Measurements from ENCODE around the gene MYOZ1. TPM values are rescaled to one million over a fixed set of nuclear protein-coding genes. Genes with fewer than 3 reads are reported as not detected.
"Not testable (repeated sequence)": the region's sequence is repeated elsewhere in the genome, so short reads cannot be mapped to it uniquely, and the experiment has no call there.

MYOZ1 gene
- total RNA-seq, 1 donor from 2014 or later: not detected

GRCh38 chr10:73625884-73626752 is 15.2 kb downstream of the MYOZ1 start:
- peak overlapping the region; percentile 93 to 99 for H3K4me3 ChIP-seq
- no peaks in the 10 kb centered on the region for H3K9me3 ChIP-seq
- H3K4me1 ChIP-seq: peaks cover 9% of the 10 kb centered on the region
- H3K36me3 ChIP-seq: no peaks in the 10 kb centered on the region
- peak; percentile 87 to 92 for TF ChIP-seq POLR2AphosphoS5 (IDR thresholded peaks at IDR 0.05; ENCODE audit: insufficient read depth in 1 of 2, low read depth in 1 of 2)
- TF ChIP-seq POLR2A (IDR thresholded peaks at IDR 0.05): peak in 1 of 2 donors; percentile 30
- TF ChIP-seq CTCF (IDR thresholded peaks at IDR 0.05): no peak
- intact Hi-C loops (cut with DNase I): loop anchor here (5.0 kb wide), 1 partner anchor 49 kb away; no protein-coding TSS in a partner anchor
- H3K27me3 ChIP-seq: no peaks in the 10 kb centered on the region
- H3K27ac ChIP-seq: peak overlapping the region; percentile 86
- peak in 1 of 2 donors; percentile 96 for DNase-seq (ENCODE audit: extremely low spot score in 2 of 2)

GRCh38 chr10:73625004-73625883 is 16.0 kb downstream of the MYOZ1 start:
- TF ChIP-seq POLR2A (IDR thresholded peaks at IDR 0.05) (no peak), POLR2AphosphoS5 (IDR thresholded peaks at IDR 0.05; ENCODE audit: insufficient read depth in 1 of 2, low read depth in 1 of 2) (no peak), CTCF (IDR thresholded peaks at IDR 0.05) (no peak)
- Histone ChIP-seq H3K4me3 (peak overlapping the region; percentile 93 to 99), H3K27ac (peak overlapping the region; percentile 86), H3K4me1 (peaks cover 9% of the 10 kb centered on the region), H3K36me3 (no peaks in the 10 kb centered on the region), H3K27me3 (no peaks in the 10 kb centered on the region), H3K9me3 (no peaks in the 10 kb centered on the region)
- intact Hi-C loops (cut with DNase I): loop anchor here (5.0 kb wide), 1 partner anchor 48 kb away; no protein-coding TSS in a partner anchor
- no peak for DNase-seq (ENCODE audit: extremely low spot score in 2 of 2)

DNA sequence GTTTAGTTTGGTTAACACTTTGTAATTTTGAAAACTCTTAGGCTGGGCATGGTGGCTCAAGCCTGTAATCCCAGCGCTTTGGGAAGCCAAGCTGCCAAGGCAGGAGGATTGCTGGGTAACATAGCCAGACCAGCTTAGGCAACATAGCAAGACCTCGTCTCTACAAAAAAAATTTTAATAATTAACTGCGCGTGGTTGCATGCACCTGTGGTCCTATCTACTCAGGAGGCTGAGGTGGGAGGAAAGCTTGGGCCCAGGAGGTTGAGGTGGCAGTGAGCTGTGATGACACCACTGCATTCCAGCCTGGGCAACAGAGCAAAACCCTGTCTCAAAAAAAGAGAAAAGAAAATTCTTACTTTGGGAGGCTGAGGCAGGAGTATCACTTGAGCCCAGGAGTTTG is 18.2 kb downstream of the MYOZ1 start:
- peaks cover 9% of the 10 kb centered on the region for H3K4me1 ChIP-seq
- TF ChIP-seq CTCF (IDR thresholded peaks at IDR 0.05): no peak
- no peak for TF ChIP-seq POLR2AphosphoS5 (IDR thresholded peaks at IDR 0.05; ENCODE audit: insufficient read depth in 1 of 2, low read depth in 1 of 2)
- no peak for TF ChIP-seq POLR2A (IDR thresholded peaks at IDR 0.05)
- DNase-seq (ENCODE audit: extremely low spot score in 2 of 2): no peak
- no peak overlapping the region for H3K4me3 ChIP-seq
- no peak overlapping the region for H3K27ac ChIP-seq
- no peaks in the 10 kb centered on the region for H3K27me3 ChIP-seq
- H3K9me3 ChIP-seq: no peaks in the 10 kb centered on the region
- intact Hi-C loops (cut with DNase I): no loop called here
- H3K36me3 ChIP-seq: no peaks in the 10 kb centered on the region

DNA sequence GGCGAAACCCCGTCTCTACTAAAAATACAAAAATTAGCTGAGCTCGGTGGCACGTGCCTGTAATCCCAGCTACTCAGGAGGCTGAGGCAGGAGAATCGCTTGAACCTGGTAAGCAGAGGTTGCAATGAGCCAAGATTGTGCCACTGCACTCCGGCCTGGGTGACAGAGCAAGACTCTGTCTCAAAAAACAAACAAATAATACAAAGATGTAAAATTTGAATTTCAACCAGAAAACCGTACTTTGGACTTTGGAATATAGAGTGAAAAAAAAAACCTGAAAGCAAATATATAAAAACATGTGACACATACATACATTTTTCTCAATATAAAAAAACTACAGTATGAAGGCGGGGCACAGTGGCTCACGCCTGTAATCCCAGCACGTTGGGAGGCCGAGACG is 20.3 kb downstream of the MYOZ1 start:
- H3K27ac ChIP-seq; H3K9me3 ChIP-seq; intact Hi-C loops (cut with DNase I); H3K4me1 ChIP-seq; DNase-seq (ENCODE audit: extremely low spot score in 2 of 2); H3K4me3 ChIP-seq; H3K27me3 ChIP-seq; H3K36me3 ChIP-seq: not testable (repeated sequence)

GRCh38 chr10:73617143-73617542 is 24.1 kb downstream of the MYOZ1 start:
- H3K36me3 ChIP-seq; intact Hi-C loops (cut with DNase I): not testable (repeated sequence)

More at GRCh38 chr10:73617143-73617542, 24.1 kb downstream of the MYOZ1 start:
- not testable (repeated sequence) for H3K4me3 ChIP-seq; H3K4me1 ChIP-seq; H3K9me3 ChIP-seq; DNase-seq (ENCODE audit: extremely low spot score in 2 of 2); H3K27ac ChIP-seq; H3K27me3 ChIP-seq
